WERI-Rb-1 (cell line): ENCODE results near the gene ZNF202.

Experiments
- DNase-seq: peaks from one replicate; pipeline ENCODE4 v3.0.0-alpha.2; 2020
- H3K27ac ChIP-seq: fragments of 250-450 bp; sonication (Bioruptor Pico); 2 replicates; pipeline ENCODE4 v1.5.1; 2020; ENCODE audit warnings: mild to moderate bottlenecking, moderate library complexity
- H3K27me3 ChIP-seq: fragments of 250-450 bp; sonication (Bioruptor Pico); 2 replicates; pipeline ENCODE4 v1.5.1; 2021; ENCODE audit warnings: mild to moderate bottlenecking, low read depth, moderate library complexity; ENCODE audit not compliant: insufficient read depth, severe bottlenecking
- H3K36me3 ChIP-seq: fragments of 250-450 bp; sonication (Bioruptor Pico); 2 replicates; pipeline ENCODE4 v1.5.1; 2020; ENCODE audit warnings: mild to moderate bottlenecking, moderate library complexity
- H3K4me3 ChIP-seq: 2 replicates; pipeline ENCODE4 v1.5.1; 2011; ENCODE audit warnings: low read depth, mild to moderate bottlenecking, control low read depth, low read length
- H3K9me3 ChIP-seq: fragments of 250-450 bp; sonication (Bioruptor Pico); 2 replicates; pipeline ENCODE4 v1.5.1; 2021; ENCODE audit warnings: mild to moderate bottlenecking, moderate library complexity; ENCODE audit not compliant: severe bottlenecking
- TF ChIP-seq, protein P1 (sequence below): IDR thresholded peaks from 2 replicates; pipeline ENCODE4 v1.5.1; 2011; ENCODE audit warnings: low read depth, mild to moderate bottlenecking, control low read depth, inconsistent platforms, low read length

ZNF202 gene

DNA sequence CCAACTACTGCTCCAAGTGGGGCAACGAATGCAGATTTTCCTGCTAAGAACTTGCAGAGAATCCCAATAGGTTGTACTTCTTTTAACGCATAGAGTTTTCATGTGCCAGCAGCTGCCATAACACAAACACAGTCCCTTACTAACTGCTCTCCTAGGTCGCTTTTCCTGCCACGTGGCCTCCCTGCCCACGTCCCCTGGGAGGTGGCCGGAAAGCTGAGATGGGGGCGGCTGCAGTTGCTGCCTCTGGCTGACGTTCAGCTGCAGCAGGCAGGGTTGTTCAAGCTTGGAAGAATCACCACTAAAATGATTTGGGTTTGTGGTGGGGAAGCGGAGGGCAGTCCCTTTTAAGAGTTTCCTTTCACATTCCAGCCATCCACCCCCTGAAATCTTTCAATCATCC is 39.3 kb downstream of the ZNF202 start:
- H3K27ac ChIP-seq = no peak overlapping the region
- H3K9me3 ChIP-seq = peaks cover 4% of the 10 kb centered on the region
- no peak for DNase-seq
- TF ChIP-seq, protein P1, sequence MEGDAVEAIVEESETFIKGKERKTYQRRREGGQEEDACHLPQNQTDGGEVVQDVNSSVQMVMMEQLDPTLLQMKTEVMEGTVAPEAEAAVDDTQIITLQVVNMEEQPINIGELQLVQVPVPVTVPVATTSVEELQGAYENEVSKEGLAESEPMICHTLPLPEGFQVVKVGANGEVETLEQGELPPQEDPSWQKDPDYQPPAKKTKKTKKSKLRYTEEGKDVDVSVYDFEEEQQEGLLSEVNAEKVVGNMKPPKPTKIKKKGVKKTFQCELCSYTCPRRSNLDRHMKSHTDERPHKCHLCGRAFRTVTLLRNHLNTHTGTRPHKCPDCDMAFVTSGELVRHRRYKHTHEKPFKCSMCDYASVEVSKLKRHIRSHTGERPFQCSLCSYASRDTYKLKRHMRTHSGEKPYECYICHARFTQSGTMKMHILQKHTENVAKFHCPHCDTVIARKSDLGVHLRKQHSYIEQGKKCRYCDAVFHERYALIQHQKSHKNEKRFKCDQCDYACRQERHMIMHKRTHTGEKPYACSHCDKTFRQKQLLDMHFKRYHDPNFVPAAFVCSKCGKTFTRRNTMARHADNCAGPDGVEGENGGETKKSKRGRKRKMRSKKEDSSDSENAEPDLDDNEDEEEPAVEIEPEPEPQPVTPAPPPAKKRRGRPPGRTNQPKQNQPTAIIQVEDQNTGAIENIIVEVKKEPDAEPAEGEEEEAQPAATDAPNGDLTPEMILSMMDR = no peak
- H3K4me3 ChIP-seq = no peak overlapping the region
- H3K27me3 ChIP-seq = no peaks in the 10 kb centered on the region
- H3K36me3 ChIP-seq = no peaks in the 10 kb centered on the region

DNA sequence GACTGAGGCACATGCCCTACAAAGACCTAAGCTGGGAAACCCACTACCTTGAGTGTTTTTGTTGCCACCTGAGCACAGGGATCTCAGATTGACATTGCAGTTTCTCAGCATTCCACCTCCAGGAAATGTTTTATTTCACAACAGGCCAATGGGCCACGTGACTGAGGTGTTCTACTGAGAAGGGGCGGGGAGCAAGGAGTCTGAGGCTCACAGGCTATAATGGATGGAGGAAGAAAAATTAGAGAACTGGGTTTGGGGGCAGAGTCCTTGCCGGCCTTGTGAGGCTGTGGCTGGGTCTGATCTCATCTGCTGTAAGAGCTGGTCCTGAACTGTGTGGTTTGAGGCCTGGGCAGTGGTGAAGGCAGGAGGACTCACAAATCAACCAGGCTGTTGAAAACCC is 40.7 kb downstream of the ZNF202 start:
- H3K27ac ChIP-seq = no peak overlapping the region
- no peaks in the 10 kb centered on the region for H3K27me3 ChIP-seq
- no peaks in the 10 kb centered on the region for H3K36me3 ChIP-seq
- TF ChIP-seq, protein P1 = no peak
- no peak overlapping the region for H3K4me3 ChIP-seq
- no peak for DNase-seq
- peaks cover 4% of the 10 kb centered on the region for H3K9me3 ChIP-seq

DNA sequence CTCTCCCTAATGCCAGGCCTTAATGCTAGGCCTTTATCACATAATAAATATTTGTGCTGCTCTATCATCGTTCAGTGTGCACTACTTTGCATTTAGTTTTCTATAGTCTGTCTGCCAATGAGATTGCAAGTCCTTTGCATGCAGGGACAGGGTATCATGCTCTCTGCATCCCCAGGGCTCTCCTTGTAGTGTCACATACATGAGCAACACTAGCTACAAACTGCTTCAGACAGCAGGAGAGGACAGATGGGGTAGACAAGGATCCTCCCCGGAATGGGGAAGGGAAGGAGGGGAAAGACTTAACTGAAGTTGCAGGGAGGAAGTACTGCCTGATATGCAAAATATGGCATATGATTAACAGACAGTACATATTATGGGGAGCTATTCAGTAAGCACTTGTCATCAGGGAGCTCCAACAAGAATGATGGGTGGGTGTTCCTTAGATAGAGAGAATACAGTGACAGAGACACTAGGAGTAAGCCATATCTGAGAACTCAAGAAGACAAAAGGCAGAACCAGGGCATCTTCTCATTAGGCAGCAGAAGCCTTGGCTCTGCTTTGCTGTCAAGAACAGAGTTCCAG is 42.8 kb downstream of the ZNF202 start:
- TF ChIP-seq, protein P1 = no peak
- H3K27ac ChIP-seq = peak overlapping the region; percentile 48

DNA sequence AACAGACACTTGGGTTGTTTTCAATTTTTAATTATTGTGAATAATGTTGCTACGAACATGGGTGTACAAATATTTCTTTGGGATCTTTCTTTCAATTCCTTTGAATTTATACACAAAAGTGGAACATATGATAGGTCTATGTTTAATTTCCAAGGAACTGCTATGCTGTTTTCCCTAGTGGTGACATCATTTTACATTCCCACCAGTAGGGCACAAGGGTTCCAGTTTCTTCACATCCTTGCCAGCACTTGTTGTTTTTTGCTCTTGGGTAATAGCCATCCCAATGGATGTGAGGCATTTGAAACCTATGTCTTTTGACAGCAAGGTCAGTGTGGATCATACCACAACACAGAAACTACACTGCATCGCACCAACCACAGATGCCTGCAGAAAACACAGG is 45.3 kb downstream of the ZNF202 start:
- no peaks in the 10 kb centered on the region for H3K27me3 ChIP-seq
- no peak overlapping the region for H3K27ac ChIP-seq
- H3K9me3 ChIP-seq = peaks cover 4% of the 10 kb centered on the region
- H3K36me3 ChIP-seq = no peaks in the 10 kb centered on the region
- H3K4me3 ChIP-seq = no peak overlapping the region
- TF ChIP-seq, protein P1 = peak; percentile 26; the same call in 1 of the 2 replicates
- DNase-seq = no peak

More for the DNA sequence above, 42.8 kb downstream of the ZNF202 start:
- H3K36me3 ChIP-seq = no peaks in the 10 kb centered on the region
- DNase-seq = peak; percentile 45
- H3K9me3 ChIP-seq = peaks cover 4% of the 10 kb centered on the region
- H3K27me3 ChIP-seq = no peaks in the 10 kb centered on the region
- H3K4me3 ChIP-seq = no peak overlapping the region

DNA sequence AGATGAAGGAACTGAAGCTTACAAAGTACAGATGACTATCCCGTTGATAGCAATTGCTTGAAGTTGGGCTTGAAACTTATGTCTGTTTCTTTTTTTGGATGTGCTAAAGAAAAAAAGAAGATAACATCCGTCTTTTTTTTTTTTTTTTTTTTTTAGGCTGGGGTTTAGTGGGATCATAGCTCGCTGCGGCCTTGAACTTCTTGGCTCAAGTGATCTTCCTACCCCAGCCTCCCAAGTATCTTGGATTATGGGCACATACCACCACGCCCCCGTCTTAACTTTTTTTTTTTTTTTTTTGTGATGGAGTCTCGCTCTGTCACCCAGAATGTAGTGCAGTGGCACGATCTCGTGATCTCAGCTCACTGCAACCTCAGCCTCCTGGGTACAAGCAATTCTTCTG is 46.2 kb downstream of the ZNF202 start:
- peaks cover 4% of the 10 kb centered on the region for H3K9me3 ChIP-seq
- no peak for DNase-seq
- H3K36me3 ChIP-seq = no peaks in the 10 kb centered on the region
- H3K27me3 ChIP-seq = no peaks in the 10 kb centered on the region
- TF ChIP-seq, protein P1 = no peak
- H3K4me3 ChIP-seq = no peak overlapping the region
- no peak overlapping the region for H3K27ac ChIP-seq

DNA sequence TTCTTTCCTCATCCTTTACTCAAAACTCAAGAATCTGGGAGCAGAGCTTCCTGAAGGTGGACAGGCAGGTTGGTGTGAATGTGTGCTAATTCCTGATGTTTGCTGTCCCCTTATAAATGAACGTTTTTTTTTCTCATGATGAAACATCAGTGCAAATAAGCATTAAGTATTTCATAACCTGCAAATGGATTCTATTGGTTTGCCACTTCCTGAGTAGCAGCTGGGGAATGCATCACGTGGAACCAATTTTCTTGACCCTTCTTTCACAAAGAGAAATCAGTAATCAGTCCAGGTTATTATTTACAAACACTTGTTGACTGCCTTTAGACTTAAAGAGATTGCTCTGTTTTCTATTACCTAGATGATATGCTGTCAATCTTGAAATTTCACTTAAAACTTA is 46.9 kb downstream of the ZNF202 start:
- H3K36me3 ChIP-seq = no peaks in the 10 kb centered on the region
- H3K9me3 ChIP-seq = no peaks in the 10 kb centered on the region
- no peak overlapping the region for H3K4me3 ChIP-seq
- no peak for DNase-seq
- TF ChIP-seq, protein P1 = no peak
- no peaks in the 10 kb centered on the region for H3K27me3 ChIP-seq
- H3K27ac ChIP-seq = no peak overlapping the region
